H1 (cell line): ENCODE results near the gene TIAM2. TPM values are rescaled to one million over a fixed set of nuclear protein-coding genes. Genes with fewer than 3 reads are reported as not detected.

Experiments used
- CTCF ChIA-PET: fragments of 300-600 bp; sonication (Branson Sonifier 250); formaldehyde crosslinking; loops from one replicate; lab custom pipeline; 2021; ENCODE audit not compliant: partially characterized antibody; lab: Charles Lee
- POLR2A ChIA-PET: fragments of 300-600 bp; sonication (Branson Sonifier 250); formaldehyde crosslinking; loops from one replicate; lab custom pipeline; 2021; ENCODE audit warnings: inconsistent platforms; ENCODE audit not compliant: partially characterized antibody; lab: Charles Lee
- DNase-seq, 2 experiments: peaks; one replicate each; pipeline versions ENCODE4 v3.0.0 to v3.0.0-alpha.2; 2010 to 2022; ENCODE audit warnings: low spot score in 2 of 2, low read depth in 1 of 2, mixed read lengths in 1 of 2
- FAIRE-seq: peaks from 2 replicates; lab custom pipeline; 2011; peaks lifted over from hg19 to GRCh38; lab: Jason Lieb, UNC
- H2AFZ ChIP-seq: 2 replicates; pipeline ENCODE4 v1.8.1; 2012; ENCODE audit warnings: low read length, inconsistent platforms
- H2AK5ac ChIP-seq: 2 replicates; pipeline ENCODE4 v1.6.1; 2013; ENCODE audit warnings: low read depth, low read length
- H2BK120ac ChIP-seq: replicated peaks from 2 replicates; pipeline ENCODE3; 2013; ENCODE audit warnings: low read depth, low read length, inconsistent platforms
- H2BK12ac ChIP-seq: 2 replicates; pipeline ENCODE4 v1.6.1; 2013; ENCODE audit warnings: low read depth, low read length
- H2BK15ac ChIP-seq: 2 replicates; pipeline ENCODE4 v1.6.1; 2013; ENCODE audit warnings: low read length
- H2BK20ac ChIP-seq: 2 replicates; pipeline ENCODE4 v1.6.1; 2013; ENCODE audit warnings: low read length
- H2BK5ac ChIP-seq: 2 replicates; pipeline ENCODE4 v1.6.1; 2013; ENCODE audit warnings: low read depth, low read length
- H3K14ac ChIP-seq: 2 replicates; pipeline ENCODE4 v1.6.1; 2013; ENCODE audit warnings: inconsistent platforms; ENCODE audit not compliant: insufficient read length
- H3K18ac ChIP-seq: 2 replicates; pipeline ENCODE4 v1.6.1; 2013; ENCODE audit warnings: low read length; ENCODE audit errors: extremely low read depth
- H3K23ac ChIP-seq: 2 replicates; pipeline ENCODE4 v1.6.1; 2013; ENCODE audit warnings: inconsistent platforms; ENCODE audit not compliant: insufficient read length
- H3K23me2 ChIP-seq: 2 replicates; pipeline ENCODE4 v1.6.1; 2013; ENCODE audit warnings: low read depth, low read length
- H3K27ac ChIP-seq: 2 replicates; pipeline ENCODE4 v1.6.1; 2011; ENCODE audit warnings: low read depth, low read length, inconsistent platforms
- H3K27me3 ChIP-seq, 4 experiments: replicated peaks in 1 of 4; 1 replicate in 1 of 4; 2 replicates in 3 of 4; pipeline versions ENCODE4 v1.6.1 to v1.8.1; 2011 to 2013; ENCODE audit warnings: low read length in 3 of 4, mild to moderate bottlenecking in 3 of 4, inconsistent platforms in 2 of 4, mixed read lengths in 2 of 4, moderate library complexity in 1 of 4; ENCODE audit not compliant: control insufficient read depth in 3 of 4, insufficient read depth in 3 of 4; ENCODE audit errors: extremely low read depth in 1 of 4
- H3K36me3 ChIP-seq, 4 experiments: 2 replicates each; pipeline versions ENCODE4 v1.6.1 to v1.8.1; 2011 to 2013; ENCODE audit warnings: mild to moderate bottlenecking in 4 of 4, low read length in 3 of 4, moderate library complexity in 2 of 4, control low read depth in 1 of 4, inconsistent platforms in 1 of 4; ENCODE audit not compliant: insufficient read depth in 4 of 4, control insufficient read depth in 2 of 4
- H3K4ac ChIP-seq: replicated peaks from 2 replicates; pipeline ENCODE3; 2013; ENCODE audit warnings: low read length, low read depth, mixed read lengths, inconsistent platforms; ENCODE audit not compliant: insufficient read length
- H3K4me1 ChIP-seq, 4 experiments: replicated peaks in 1 of 4; 1 replicate in 1 of 4; 2 replicates in 3 of 4; pipeline versions ENCODE4 v1.6.1 to v1.8.1; 2011 to 2013; ENCODE audit warnings: low read length in 3 of 4, inconsistent platforms in 2 of 4, mixed read lengths in 1 of 4; ENCODE audit not compliant: insufficient read depth in 4 of 4, control insufficient read depth in 3 of 4
- H3K4me2 ChIP-seq, 2 experiments: 2 replicates each; pipeline versions ENCODE4 v1.6.1 to v1.8.1; 2011 to 2013; ENCODE audit warnings: low read depth in 2 of 2, low read length in 2 of 2, control low read depth in 1 of 2, inconsistent platforms in 1 of 2, mild to moderate bottlenecking in 1 of 2; ENCODE audit not compliant: insufficient read depth in 1 of 2
- H3K4me3 ChIP-seq, 4 experiments: fragments of 200-600, 300-600 bp in 1 of 4; sonication (generic), shearing (Covaris generic), sonication (Bioruptor Twin) in 1 of 4; 2 replicates each; pipeline versions ENCODE4 v1.5.1 to v1.8.1; 2011 to 2016; ENCODE audit warnings: low read length in 4 of 4, low read depth in 3 of 4, control low read depth in 2 of 4, inconsistent platforms in 2 of 4, mild to moderate bottlenecking in 2 of 4, mixed read lengths in 1 of 4, moderate library complexity in 1 of 4; ENCODE audit not compliant: insufficient read depth in 2 of 4; ENCODE audit errors: extremely low read depth in 1 of 4
- H3K56ac ChIP-seq: replicated peaks from 2 replicates; pipeline ENCODE3; 2013; ENCODE audit warnings: low read depth, mild to moderate bottlenecking, mixed read lengths, low read length, inconsistent platforms; ENCODE audit not compliant: insufficient read length
- H3K79me1 ChIP-seq: 2 replicates; pipeline ENCODE4 v1.6.1; 2013; ENCODE audit warnings: low read depth, low read length, control low read depth
- H3K79me2 ChIP-seq, 2 experiments: 2 replicates each; pipeline versions ENCODE4 v1.6.1 to v1.8.1; 2012 to 2013; ENCODE audit warnings: low read length in 2 of 2, mild to moderate bottlenecking in 2 of 2, inconsistent platforms in 1 of 2; ENCODE audit not compliant: insufficient read depth in 2 of 2, control insufficient read depth in 1 of 2
- H3K9ac ChIP-seq, 4 experiments: replicated peaks in 1 of 4; 1 replicate in 1 of 4; 2 replicates in 3 of 4; pipeline versions ENCODE4 v1.6.1 to v1.8.1; 2011 to 2013; ENCODE audit warnings: low read depth in 3 of 4, low read length in 3 of 4, control low read depth in 2 of 4, mild to moderate bottlenecking in 2 of 4, moderate library complexity in 2 of 4, inconsistent platforms in 1 of 4; ENCODE audit errors: extremely low read depth in 1 of 4
- H3K9me3 ChIP-seq, 2 experiments: 2 replicates each; pipeline versions ENCODE4 v1.6.1 to v1.8.1; 2012 to 2013; ENCODE audit warnings: mild to moderate bottlenecking in 2 of 2, moderate library complexity in 2 of 2, control low read depth in 1 of 2, inconsistent platforms in 1 of 2, low read depth in 1 of 2, low read length in 1 of 2, mixed read lengths in 1 of 2; ENCODE audit not compliant: insufficient read depth in 2 of 2
- H4K20me1 ChIP-seq, 2 experiments: replicated peaks in 1 of 2; 2 replicates each; pipeline versions ENCODE3 to v1.8.1; 2011 to 2013; ENCODE audit warnings: inconsistent platforms in 2 of 2, low read length in 2 of 2, mild to moderate bottlenecking in 1 of 2; ENCODE audit not compliant: insufficient read depth in 2 of 2, control insufficient read depth in 1 of 2
- H4K5ac ChIP-seq: 2 replicates; pipeline ENCODE4 v1.6.1; 2013; ENCODE audit warnings: low read length, low read depth, mixed read lengths, inconsistent platforms; ENCODE audit not compliant: insufficient read length
- H4K8ac ChIP-seq: 2 replicates; pipeline ENCODE4 v1.8.0; 2013; ENCODE audit warnings: mild to moderate bottlenecking, moderate library complexity, low read length, inconsistent platforms; ENCODE audit not compliant: insufficient read depth; ENCODE audit errors: extremely low read depth
- H4K91ac ChIP-seq: replicated peaks from 2 replicates; pipeline ENCODE3; 2013; ENCODE audit warnings: low read length, mixed read lengths, inconsistent platforms; ENCODE audit not compliant: insufficient read length
- ASH2L ChIP-seq: fragments of 200-600, 300-600 bp; sonication (generic); IDR thresholded peaks from one replicate; pipeline ENCODE4 v1.7.1; 2017; ENCODE audit warnings: low read length
- CHD2 ChIP-seq: IDR thresholded peaks from 2 replicates; pipeline ENCODE4 v1.6.1; 2012; ENCODE audit warnings: low read length, improper control_type of control experiment
- HDAC2 ChIP-seq, 2 experiments: fragments of 300-600 bp in 1 of 2; sonication (generic) in 1 of 2; IDR thresholded peaks; 2 replicates each; pipeline ENCODE4 v1.6.1; 2011 to 2012; ENCODE audit warnings: low read depth in 2 of 2, low read length in 2 of 2, mild to moderate bottlenecking in 2 of 2, moderate library complexity in 2 of 2, borderline replicate concordance in 1 of 2, inconsistent platforms in 1 of 2
- MAFK ChIP-seq: IDR thresholded peaks from 2 replicates; pipeline ENCODE4 v1.6.1; 2012; ENCODE audit warnings: low read depth, mild to moderate bottlenecking, improper control_type of control experiment, low read length
- MAX ChIP-seq: IDR thresholded peaks from 2 replicates; pipeline ENCODE4 v1.6.1; 2012; ENCODE audit warnings: inconsistent platforms
- NRF1 ChIP-seq: IDR thresholded peaks from 2 replicates; pipeline ENCODE4 v1.6.1; 2011; ENCODE audit warnings: mild to moderate bottlenecking, low read depth, low read length, improper control_type of control experiment
- POU5F1 ChIP-seq: IDR thresholded peaks from 2 replicates; pipeline ENCODE4 v1.6.1; 2011; ENCODE audit warnings: low read depth, mild to moderate bottlenecking, low read length, moderate library complexity
- RFX5 ChIP-seq: IDR thresholded peaks from 2 replicates; pipeline ENCODE4 v1.6.1; 2011; ENCODE audit warnings: low read depth, low read length, improper control_type of control experiment, borderline replicate concordance
- SIX5 ChIP-seq: IDR thresholded peaks from 2 replicates; pipeline ENCODE4 v1.6.1; 2011; ENCODE audit warnings: mild to moderate bottlenecking, low read depth, low read length
- TEAD4 ChIP-seq: IDR thresholded peaks from 2 replicates; pipeline ENCODE4 v1.6.1; 2012; ENCODE audit warnings: low read depth, low read length, inconsistent platforms, mixed read lengths
- USF2 ChIP-seq: IDR thresholded peaks from 2 replicates; pipeline ENCODE4 v1.6.1; 2011; ENCODE audit warnings: low read length, improper control_type of control experiment
- YY1 ChIP-seq: IDR thresholded peaks from 2 replicates; pipeline ENCODE4 v1.6.1; 2011; ENCODE audit warnings: low read depth, mild to moderate bottlenecking, low read length
- WGBS, 2 experiments: shearing (Covaris generic) in 1 of 2; methylation state at CpG; one replicate each; pipeline versions ENCODE4 v1.1.6 to v1.1.7; 2013 to 2015; ENCODE audit warnings: low lambda C conversion rate in 2 of 2, mixed read lengths in 2 of 2, inconsistent platforms in 1 of 2, low coverage in 1 of 2, missing lambda C conversion rate in 1 of 2; ENCODE audit not compliant: insufficient replicate concordance in 2 of 2, insufficient coverage in 1 of 2, insufficient read length in 1 of 2; ENCODE audit errors: extremely low coverage in 1 of 2, missing lambda C conversion rate in 1 of 2; 5-methylcytosine and 5-hydroxymethylcytosine counted together
- polyA plus RNA-seq, 7 experiments: library from polyadenylated mRNA; depleted of rRNA in 3 of 7; stranded (reverse) in 5 of 7; unstranded in 2 of 7; fragments of >200 nt in 5 of 7; fragments of 200-250 nt in 2 of 7; gene quantifications; 1 replicate in 5 of 7; 2 replicates in 1 of 7; 4 replicates in 1 of 7; pipeline versions ENCODE4 v1.2.1 to v1.2.3, GENCODE V29; 2011 to 2013; ENCODE audit warnings: missing spikeins in 2 of 7, mixed read lengths in 2 of 7
- total RNA-seq: library from RNA; stranded (reverse); fragmentation: NEBNext Ultra II Directional; extraction: Animal tissue kit (Norgen Biotek cat#: 25700); gene quantifications from 2 replicates; pipeline ENCODE4 v1.2.1, GENCODE V29; 2021

The TIAM2 gene
- total and polyA plus RNA-seq, 2 of the 8 experiments (the other 6 are each of a cell fraction or from before 2014, with no cell fraction given): 7.4 to 23.9 TPM

- Histone ChIP-seq H3K27ac (no peak overlapping the region), H2BK15ac (no peak overlapping the region), H2AK5ac (no peak overlapping the region), H2BK120ac (no peak overlapping the region), H3K9ac (no peak overlapping the region), H2BK20ac (peak overlapping the region; percentile 97; the same call in 1 of the 2 replicates), H3K4me1 (peaks cover 0 to 13% (median 7%) of the 10 kb centered on the region in 4 experiments; a peak in 6 of 7 replicates), H3K14ac (no peak overlapping the region), H3K23ac (no peak overlapping the region), H4K5ac (no peak overlapping the region), H3K4me2 (no peak overlapping the region; a peak in 1 of 4 replicates), H3K79me1 (no peaks in the 10 kb centered on the region), H4K20me1 (no peaks in the 10 kb centered on the region), H2BK12ac (no peak overlapping the region), H3K27me3 (no peaks in the 10 kb centered on the region), H3K56ac (no peak overlapping the region), H2AFZ (no peak overlapping the region), H2BK5ac (no peak overlapping the region), H3K79me2 (no peaks in the 10 kb centered on the region; a peak in 1 of 4 replicates), H3K36me3 (no peaks in the 10 kb centered on the region), H4K8ac (no peak overlapping the region), H3K4ac (no peak overlapping the region), H3K9me3 (no peaks in the 10 kb centered on the region), H3K4me3 (no peak overlapping the region), H3K18ac (no peak overlapping the region), H4K91ac (no peak overlapping the region), H3K23me2 (no peaks in the 10 kb centered on the region)
- POLR2A ChIA-PET: no interaction called here
- WGBS, 2 experiments: 71% methylated on average over 8 of the region's 9 CpGs; no CpG with 5 or more reads in 1 of the 2 experiments
- peak; percentile 19 for FAIRE-seq
- CTCF ChIA-PET: no interaction called here
- DNase-seq: no peak
- TF ChIP-seq MAX (no peak), TEAD4 (no peak), SIX5 (no peak), MAFK (no peak), POU5F1 (no peak), USF2 (no peak), HDAC2 (IDR thresholded peaks at IDR 0.05; ENCODE audit: borderline replicate concordance in 1 of 2, low read depth in 2 of 2, low read length in 2 of 2) (no peak), NRF1 (no peak), ASH2L (no peak), RFX5 (no peak), YY1 (no peak), CHD2 (no peak)
These were observed 50.7 kb downstream of the TIAM2 start for GRCh38 chr6:155045561-155046404.
